ENCODE measurements around the gene MCF2L. TPM values are rescaled to one million over a fixed set of nuclear protein-coding genes. Genes with fewer than 3 reads are reported as not detected.
"Not testable (repeated sequence)": the region's sequence is repeated elsewhere in the genome, so short reads cannot be mapped to it uniquely, and the experiment has no call there.

Gene MCF2L
- polyA plus RNA-seq, 3 donors, result 18.0 to 77.6 (median 53.4) TPM

DNA sequence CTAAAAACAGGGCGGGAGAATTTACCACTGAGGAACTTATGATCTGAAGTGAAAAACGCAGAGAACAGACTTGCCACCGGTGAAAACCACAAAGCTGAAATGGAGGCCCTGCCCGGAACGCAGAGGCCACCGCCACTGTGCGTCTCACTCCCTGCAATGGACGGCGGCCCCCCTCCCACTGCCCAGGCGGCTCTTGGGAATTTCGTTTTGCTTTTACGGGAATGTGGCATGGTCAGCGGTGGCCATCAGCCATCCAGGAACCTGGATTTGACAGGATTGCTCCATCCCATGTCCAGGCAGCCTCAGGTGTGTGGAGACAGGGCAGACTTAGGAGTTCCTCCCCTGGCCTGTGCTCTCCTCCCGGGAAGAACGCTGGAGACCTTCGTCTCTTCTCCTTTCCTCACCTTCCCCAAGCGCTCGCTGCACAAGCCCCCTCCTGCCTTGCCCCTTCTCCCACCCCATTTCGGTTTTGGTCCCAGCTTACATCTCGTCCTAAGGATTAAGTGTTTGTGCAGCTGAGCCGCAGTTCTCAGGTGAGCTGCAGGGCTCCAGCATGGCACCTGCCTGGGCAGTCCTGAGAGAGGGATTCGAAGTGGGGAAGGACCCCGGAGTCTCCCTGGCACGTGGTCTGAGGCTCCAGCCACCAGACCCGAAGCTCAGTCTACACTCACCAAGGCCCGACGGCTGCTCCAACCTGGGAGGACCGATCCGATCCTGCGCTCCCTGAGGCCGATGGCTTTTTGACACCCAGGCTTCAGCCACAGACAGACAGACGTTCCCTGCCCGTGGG, 49.9 kb downstream of the MCF2L start:
- WGBS, 3 donors, result 84 to 92% (median 85%) methylated on average over 33 of the region's 33 CpGs
- no peak overlapping the region for H3K27ac ChIP-seq (ENCODE audit: low read depth, low read length)

DNA sequence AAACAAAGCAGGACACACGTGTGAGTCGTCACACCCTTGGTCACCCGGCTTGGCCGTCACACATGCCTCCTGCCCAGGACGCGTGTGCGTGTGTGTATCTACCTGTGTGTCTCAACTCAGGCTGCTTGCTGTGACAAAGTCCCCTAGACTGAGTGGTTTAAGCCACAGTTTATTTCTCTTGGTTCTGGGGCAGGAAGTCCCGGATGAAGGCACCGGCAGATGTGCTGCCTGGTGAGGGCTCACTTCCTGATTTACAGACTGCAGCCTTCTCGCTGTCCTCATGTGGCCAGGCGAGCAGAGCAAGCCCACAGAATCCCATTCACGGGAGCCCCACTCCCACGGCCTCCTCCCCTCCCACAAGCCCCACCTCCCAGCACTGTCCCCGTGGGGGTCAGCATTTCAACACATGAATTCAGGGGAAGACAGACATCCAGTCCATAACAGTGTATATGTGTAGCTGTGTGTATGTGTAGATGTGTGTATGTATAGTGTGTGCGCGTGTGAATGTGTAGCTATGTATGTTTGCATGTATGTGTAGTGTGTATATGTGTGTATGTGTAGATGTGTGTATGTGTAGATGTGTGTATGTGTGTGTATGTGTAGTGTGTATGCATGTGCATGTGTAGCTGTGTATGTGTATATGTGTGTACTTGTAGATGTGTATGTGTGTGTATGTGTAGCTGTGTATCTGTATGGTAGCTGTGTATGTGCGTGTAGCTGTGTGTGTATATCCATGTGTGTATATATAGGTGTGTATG, 51.5 kb downstream of the MCF2L start:
- H3K27ac ChIP-seq (ENCODE audit: low read depth, low read length), result no peak overlapping the region
- 74 to 92% (median 77%) methylated on average over 17 of the region's 17 CpGs for WGBS, 3 donors

DNA sequence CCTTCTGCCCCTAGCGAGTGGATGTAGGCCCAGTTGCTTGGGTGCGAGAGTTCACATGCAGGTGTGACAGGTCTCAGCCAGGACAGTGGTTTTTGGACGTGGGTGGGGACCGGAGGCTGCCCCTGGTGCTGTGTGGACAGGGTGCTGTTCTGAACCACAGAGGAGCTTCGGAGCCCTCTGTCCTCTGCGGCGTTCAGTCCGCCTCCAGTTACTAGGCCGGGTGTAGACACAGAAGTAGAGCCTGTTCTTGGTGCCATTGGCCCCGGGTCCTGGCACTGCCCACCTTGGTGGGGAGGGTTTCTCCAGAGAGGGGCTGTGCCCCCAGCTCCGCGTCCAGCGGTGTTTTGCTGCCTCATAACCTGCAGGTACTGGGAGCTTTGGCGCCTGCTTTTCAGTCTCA, 52.4 kb downstream of the MCF2L start:
- H3K27ac ChIP-seq (ENCODE audit: low read depth, low read length), result no peak overlapping the region
- WGBS, 3 donors, result 92 to 94% (median 94%) methylated on average over 14 of the region's 14 CpGs

DNA sequence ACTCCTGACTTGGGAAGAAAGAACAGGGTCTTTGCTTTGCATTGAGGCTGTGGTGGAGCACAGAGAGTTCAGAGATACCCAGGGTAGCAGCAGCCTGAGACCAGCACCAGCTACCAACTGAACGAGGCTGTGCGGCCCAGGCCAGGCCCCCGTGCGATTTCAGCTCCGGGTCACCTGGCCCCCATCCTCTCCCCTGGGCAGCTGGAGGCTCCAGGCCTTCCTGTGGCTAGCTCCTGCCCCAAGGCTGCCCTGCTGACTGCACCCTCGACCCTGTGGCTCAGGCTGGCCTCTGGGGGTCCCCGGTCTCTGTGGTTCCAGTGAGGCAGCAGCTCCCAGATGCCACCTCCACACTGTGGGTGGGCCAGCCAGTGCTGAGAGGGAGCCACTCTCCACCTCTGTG, 52.8 kb downstream of the MCF2L start:
- no peak overlapping the region for H3K27ac ChIP-seq (ENCODE audit: low read depth, low read length)
- 86 to 93% (median 86%) methylated on average over 7 of the region's 7 CpGs for WGBS, 3 donors

DNA sequence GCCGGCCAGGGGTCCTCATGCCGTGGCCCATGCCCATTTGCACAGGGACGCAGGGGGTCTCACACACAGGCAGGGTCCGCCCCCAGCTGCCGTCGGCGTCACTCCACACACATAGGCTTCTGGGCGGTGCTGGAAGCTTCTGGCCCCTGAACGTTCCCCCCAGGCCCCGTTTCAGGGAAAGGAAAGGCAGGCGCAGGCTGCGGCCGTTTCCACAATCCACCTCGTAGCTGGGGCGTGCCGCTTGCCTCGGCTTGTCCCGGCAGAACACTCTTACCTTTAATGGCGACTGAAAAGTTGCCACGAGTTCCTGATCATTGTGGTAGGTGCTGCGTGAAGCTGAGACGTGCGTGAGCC, 53.4 kb downstream of the MCF2L start:
- WGBS, 3 donors, result 56 to 80% (median 74%) methylated on average over 23 of the region's 23 CpGs
- H3K27ac ChIP-seq (ENCODE audit: low read depth, low read length), result no peak overlapping the region

DNA sequence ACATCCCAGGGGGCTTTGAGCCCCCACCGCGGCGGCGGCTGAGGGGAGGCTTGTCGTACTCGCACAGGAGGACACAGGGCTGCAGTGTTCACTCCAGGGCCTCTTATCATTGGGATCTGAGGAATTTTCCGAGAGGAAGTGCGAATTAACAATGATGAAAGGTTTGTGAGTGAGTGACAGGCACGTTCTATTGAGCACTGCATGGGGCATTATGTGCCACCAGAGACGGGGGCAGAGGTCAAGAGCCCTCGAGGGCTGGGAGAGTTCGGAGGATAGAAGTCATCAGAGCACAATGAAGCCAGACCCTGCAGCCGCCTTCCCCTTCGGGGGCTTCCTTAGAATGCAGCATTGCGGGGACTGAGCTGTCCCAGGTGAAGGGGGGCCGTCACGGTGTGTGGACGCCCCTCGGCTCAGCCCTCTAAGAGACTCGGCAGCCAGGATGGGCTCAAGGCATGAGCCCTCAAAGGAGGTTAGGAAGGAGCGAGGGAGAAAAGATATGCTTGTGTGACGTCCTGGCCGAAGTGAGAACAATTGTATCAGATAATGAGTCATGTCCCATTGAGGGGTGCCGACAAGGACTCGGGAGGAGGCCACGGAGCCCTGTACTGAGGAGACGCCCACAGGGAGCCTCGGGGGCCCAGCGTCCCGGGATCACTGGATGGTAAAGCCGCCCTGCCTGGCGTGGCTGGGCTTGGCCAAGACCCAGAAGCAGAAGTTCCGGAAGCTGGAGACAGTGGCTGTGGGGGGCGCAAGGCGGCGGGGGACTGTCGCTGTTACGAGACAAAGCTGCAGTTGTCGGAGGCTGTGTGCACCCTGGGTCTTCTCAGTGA, 53.9 kb downstream of the MCF2L start:
- no peak overlapping the region for H3K27ac ChIP-seq (ENCODE audit: low read depth, low read length)
- WGBS, 3 donors, result 43 to 76% (median 60%) methylated on average over 39 of the region's 39 CpGs

DNA sequence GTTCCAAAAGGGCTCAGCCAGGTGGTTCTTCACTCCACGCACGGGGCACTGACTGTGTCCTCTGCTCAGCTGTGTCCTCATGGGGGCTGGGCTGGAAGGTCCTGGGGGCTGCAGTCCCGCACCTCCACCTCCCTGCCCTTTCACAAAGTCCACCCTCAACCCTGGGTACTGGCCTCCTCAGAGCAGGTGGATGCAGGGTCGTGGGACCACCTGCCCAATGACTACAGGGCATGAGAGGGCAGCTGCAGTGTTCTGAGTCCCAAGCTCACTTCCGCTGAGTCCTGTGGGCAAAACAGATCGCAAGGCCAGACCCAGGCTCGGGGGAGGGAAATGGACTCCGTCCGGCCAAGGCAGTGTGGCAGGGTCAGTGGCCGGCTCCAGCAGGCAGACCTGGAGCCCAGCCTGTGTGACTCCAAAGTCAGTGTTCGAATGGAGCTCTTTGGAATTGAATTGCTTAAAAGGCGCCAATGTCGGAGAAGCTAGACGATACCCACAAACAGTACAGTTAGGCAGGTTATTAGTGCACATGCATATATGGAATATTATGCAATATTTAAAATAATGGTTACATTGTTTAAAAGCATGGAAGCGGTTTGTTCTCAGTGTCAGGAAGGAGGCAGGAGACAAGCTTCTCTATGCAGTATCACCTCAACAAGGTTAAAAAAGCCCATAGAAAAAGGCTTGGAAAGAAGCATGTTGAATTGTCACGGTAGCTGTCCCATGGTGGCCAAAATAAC, 54.8 kb downstream of the MCF2L start:
- 78 to 89% (median 86%) methylated on average over 16 of the region's 16 CpGs for WGBS, 3 donors
- H3K27ac ChIP-seq (ENCODE audit: low read depth, low read length), result no peak overlapping the region

DNA sequence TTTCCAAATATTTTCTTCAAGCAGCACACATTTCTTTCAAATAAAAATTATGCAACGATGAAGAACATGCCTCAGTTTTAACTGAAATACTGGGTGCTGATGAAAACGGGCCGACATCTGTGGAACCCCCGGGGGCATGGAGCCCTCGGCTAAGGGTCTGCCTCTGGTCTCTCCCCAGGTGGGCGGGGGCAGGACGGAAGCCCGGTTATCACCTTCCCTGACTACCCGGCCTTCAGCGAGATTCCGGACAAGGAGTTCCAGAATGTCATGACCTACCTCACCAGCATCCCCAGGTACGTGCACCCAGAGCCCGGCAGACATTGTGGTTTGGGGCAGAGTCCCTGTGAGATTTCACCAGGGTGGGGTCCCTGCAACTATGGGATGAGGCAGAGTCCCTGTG, 55.5 kb downstream of the MCF2L start:
- no peak overlapping the region for H3K27ac ChIP-seq (ENCODE audit: low read depth, low read length)
- 89 to 92% (median 91%) methylated on average over 13 of the region's 13 CpGs for WGBS, 3 donors

DNA sequence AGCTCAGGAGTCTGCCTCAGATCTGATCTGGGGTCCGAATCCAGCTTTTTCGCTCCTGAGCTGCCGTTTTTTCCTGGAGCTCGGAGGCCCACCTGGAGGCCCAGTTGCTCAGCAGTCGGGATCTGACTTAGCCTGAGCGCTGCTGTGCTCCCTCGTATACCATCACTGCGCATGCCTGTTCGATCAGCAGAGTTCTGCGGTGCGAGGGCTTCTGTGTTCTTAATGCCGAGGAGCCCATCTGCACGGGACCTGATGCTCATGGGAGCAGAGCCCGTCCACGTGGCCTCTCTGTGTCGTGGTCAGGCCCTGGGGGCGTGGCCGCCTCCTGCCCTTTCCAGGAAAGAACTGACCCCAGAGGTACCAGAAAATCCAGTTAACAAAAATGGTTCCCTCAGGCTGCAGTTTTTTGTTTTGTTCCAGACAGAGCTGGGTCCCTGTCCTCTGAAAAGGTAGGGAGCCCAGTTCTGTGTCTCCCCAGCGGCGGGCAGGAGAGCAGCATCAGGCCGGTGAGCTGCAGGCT, 57.4 kb downstream of the MCF2L start:
- H3K27ac ChIP-seq (ENCODE audit: low read depth, low read length), result no peak overlapping the region
- WGBS, 3 donors, result 85 to 94% (median 89%) methylated on average over 21 of the region's 21 CpGs

DNA sequence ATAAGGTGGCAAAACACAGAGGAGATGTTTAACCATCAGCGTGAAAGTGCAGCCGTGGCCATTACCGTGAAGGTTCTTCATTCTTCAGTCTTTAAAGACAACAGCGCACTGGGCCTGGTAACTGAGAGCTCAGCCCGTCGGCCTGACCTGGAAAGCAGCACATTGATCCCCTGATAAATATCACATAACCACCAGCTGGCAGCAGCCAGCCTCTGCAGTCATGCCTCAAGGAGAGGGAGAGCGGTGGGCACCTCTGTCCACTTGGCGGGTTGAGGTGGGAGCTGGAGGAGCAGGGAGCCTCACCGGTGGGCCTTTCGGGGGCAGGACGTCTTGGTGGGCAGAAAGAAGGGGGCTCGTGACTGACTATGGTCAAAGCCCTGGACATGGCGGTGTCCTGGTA, 58.1 kb downstream of the MCF2L start:
- WGBS, 3 donors, result 89 to 92% (median 90%) methylated on average over 13 of the region's 13 CpGs
- no peak overlapping the region for H3K27ac ChIP-seq (ENCODE audit: low read depth, low read length)

DNA sequence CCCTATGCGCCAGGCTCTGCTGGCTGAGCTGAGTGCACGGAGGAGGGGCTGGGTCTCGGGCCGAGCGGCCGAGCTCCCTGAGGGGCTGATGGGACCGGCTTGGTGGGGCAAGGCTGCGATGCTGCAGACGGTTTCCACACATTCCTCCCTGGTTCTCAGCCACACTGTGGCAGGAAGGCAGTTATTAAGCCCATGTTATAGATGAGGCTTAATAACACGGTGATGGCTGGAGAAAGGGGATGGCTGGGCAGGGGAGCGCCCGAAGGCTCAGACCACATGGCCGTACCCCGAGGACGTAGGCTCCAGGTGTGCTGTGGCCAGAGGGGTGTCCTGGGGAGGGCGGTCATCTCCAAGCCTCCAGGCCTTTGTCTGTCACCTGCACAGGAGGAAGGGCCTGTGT, 58.6 kb downstream of the MCF2L start:
- WGBS, 3 donors, result 91 to 93% (median 92%) methylated on average over 16 of the region's 16 CpGs

DNA sequence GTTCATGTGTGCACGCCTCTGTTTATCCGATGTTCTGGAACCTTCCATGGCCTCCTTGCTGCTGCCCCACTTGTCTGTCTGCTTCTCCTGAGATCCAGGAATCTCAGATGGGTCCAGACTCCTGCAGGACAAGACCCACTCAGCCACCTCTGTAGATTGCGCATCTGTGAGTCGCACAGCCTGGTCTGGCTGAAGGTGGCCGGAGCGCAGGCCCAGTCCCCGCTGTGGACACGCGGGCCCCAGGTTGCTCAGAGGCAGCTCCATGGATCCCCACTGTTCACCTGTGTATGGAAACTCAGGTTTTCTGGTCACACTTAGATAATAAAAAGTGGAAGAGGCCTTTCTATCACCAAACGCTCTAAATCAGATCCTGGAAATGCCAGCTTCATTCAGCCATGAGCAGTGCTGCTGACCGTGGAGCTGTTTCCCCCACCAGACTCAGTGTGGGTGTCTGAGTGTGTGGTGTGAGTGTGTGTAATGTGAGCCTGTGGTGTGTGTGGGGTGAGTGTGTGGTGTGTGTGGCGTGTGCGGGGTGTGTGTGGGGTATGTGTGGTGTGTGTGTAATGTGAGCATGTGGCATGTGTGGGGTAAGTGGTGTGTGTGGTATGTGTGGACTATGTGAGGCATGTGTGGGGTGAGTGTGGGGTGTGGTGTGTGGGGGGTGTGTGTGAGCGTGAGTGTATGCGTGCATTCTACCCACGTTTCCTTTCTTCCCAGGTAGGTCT, 59.5 kb downstream of the MCF2L start:
- WGBS, 3 donors, result 83 to 88% (median 88%) methylated on average over 16 of the region's 16 CpGs
- H3K27ac ChIP-seq (ENCODE audit: low read depth, low read length), result no peak overlapping the region

More for the DNA sequence above, 58.6 kb downstream of the MCF2L start:
- H3K27ac ChIP-seq (ENCODE audit: low read depth, low read length), result no peak overlapping the region

DNA sequence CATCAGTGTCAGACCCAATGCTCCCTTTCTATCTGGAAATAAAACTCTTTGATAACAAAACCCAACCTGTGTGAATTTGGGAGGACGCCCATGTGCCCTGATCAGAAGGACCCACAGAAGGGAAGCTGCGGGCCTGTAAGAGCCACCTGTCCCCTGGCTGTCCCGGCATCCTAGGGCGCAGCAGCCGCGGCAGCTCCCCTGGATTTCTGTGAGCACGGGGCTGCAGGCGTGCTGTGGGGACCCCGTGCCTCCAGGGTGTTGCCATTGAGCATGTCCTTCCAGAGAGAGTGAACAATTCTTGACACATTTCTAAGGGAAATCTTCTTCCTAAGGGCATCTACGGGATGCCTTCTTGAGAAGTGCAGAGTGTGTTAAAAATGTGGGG, 60.0 kb downstream of the MCF2L start:
- 74 to 85% (median 82%) methylated on average over 10 of the region's 10 CpGs for WGBS, 3 donors
- no peak overlapping the region for H3K27ac ChIP-seq (ENCODE audit: low read depth, low read length)

DNA sequence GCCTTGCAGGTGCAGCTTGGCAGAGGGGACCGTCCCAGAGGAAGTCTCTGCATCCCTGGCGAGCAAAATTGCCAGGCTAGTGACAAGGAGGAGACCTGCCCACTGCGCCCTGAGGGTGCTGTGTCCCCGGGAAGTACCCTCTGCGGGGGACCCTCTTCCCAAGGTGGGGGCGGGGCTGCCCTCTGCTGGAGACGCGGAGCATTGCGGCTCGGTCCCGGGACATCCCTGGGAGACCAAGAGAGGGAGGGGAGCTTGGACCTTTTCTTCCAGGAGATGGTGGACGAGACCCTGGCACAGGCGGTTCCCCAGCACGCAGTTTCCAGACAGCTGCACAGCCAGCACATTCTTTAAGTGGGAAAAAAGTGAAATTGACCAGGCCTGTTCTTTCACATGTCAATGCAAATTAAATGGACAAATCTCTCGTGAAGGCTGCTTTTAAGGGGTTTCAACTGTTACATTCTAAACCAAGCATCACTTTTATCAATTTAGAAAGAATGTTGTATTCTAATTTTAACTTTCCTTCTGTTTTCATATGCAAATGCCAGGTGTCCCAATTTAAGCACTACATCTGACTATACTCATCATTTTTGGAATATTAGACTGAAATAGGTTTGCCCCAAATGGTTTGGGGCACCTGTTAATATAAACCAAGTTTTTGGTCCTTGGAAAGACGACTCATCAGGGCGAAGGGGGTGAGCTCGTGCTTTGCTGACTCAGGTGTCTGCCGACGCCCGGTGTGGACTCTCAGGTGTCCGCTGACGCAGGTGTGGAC, 60.7 kb downstream of the MCF2L start:
- 39 to 40% (median 39%) methylated on average over 23 of the region's 23 CpGs for WGBS, 3 donors
- H3K27ac ChIP-seq (ENCODE audit: low read depth, low read length), result no peak overlapping the region

DNA sequence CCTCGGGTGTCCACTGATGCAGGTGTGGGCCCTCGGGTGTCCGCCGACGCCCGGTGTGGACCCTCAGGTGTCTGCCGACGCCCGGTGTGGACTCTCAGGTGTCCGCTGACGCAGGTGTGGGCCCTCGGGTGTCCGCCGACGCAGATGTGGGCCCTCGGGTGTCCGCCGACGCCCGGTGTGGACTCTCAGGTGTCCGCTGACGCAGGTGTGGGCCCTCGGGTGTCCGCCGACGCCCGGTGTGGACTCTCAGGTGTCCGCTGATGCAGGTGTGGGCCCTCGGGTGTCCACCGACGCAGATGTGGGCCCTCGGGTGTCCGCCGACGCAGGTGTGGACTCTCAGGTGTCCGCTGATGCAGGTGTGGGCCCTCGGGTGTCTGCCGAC, 61.2 kb downstream of the MCF2L start:
- H3K27ac ChIP-seq (ENCODE audit: low read depth, low read length), result not testable (repeated sequence)
- 90 to 92% (median 90%) methylated on average over 37 to 38 of the region's 38 CpGs for WGBS, 3 donors

DNA sequence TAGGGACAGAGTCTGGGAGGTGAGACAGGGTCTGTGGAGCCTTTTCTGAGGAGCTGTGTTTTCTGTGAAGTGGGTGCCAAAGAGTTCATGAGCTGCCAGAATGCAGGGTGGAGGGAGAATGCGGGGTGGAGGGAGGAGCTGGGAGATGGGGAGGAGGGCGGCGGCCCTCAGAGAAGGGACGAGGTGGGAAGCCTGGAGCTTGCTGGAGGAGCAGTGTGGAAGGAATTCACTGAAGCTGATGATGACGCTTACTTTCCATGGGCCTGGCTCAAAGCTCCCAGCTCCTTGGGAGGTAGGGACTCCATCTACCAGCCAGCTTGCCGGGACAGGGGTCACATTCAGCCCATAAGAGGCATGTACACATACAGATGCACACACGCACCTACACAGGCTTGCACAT, 62.5 kb downstream of the MCF2L start:
- WGBS, 3 donors, result 51 to 83% (median 59%) methylated on average over 7 of the region's 7 CpGs
- H3K27ac ChIP-seq (ENCODE audit: low read depth, low read length), result no peak overlapping the region

DNA sequence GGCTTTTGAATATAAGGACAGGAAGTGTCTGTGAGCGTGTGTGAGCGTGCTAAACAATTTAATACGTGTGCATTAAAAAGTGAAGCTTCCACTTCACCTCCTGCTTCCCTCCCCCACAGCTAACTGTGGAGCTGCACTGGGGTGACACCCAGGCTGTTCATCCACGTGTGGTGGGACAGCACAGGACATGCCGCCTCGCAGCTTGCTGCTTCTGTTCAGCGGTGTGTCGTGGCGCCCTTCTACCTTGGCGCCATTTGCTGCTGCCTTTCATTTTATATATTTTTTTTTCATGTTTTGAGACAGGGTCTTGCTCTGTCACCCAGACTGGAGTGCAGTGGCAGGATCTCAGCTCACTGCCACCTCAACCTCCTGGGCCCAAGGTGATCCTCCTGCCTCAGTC, 63.3 kb downstream of the MCF2L start:
- no peak overlapping the region for H3K27ac ChIP-seq (ENCODE audit: low read depth, low read length)
- 79 to 92% (median 83%) methylated on average over 10 of the region's 10 CpGs for WGBS, 3 donors
